Fibroblast of pulmonary artery (primary cell): ENCODE data around the gene CTNNA2.

Experiments used
- DNase-seq: peaks from one replicate; pipeline ENCODE4 v3.0.0-alpha.2; 2010; ENCODE audit warnings: low read depth
- H3K4me3 ChIP-seq: replicated peaks from 2 replicates; pipeline ENCODE4 v1.5.1; 2011; ENCODE audit warnings: low read depth, mild to moderate bottlenecking, control low read depth, low read length, moderate library complexity
- TF ChIP-seq, protein P1 (sequence below): IDR thresholded peaks from 2 replicates; pipeline ENCODE4 v1.5.1; 2011; ENCODE audit warnings: mild to moderate bottlenecking, control low read depth, low read length, inconsistent platforms; ENCODE audit errors: missing control alignments

Gene CTNNA2

GRCh38 chr2:79771493-79771892, 258.6 kb downstream of the CTNNA2 start:
- no peak overlapping the region for H3K4me3 ChIP-seq
- TF ChIP-seq, protein P1, sequence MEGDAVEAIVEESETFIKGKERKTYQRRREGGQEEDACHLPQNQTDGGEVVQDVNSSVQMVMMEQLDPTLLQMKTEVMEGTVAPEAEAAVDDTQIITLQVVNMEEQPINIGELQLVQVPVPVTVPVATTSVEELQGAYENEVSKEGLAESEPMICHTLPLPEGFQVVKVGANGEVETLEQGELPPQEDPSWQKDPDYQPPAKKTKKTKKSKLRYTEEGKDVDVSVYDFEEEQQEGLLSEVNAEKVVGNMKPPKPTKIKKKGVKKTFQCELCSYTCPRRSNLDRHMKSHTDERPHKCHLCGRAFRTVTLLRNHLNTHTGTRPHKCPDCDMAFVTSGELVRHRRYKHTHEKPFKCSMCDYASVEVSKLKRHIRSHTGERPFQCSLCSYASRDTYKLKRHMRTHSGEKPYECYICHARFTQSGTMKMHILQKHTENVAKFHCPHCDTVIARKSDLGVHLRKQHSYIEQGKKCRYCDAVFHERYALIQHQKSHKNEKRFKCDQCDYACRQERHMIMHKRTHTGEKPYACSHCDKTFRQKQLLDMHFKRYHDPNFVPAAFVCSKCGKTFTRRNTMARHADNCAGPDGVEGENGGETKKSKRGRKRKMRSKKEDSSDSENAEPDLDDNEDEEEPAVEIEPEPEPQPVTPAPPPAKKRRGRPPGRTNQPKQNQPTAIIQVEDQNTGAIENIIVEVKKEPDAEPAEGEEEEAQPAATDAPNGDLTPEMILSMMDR, result no peak
- no peak for DNase-seq

GRCh38 chr2:79774016-79774415, 261.2 kb downstream of the CTNNA2 start:
- TF ChIP-seq, protein P1, result no peak
- H3K4me3 ChIP-seq, result no peak overlapping the region
- no peak for DNase-seq

- TF ChIP-seq, protein P1, result no peak
- no peak overlapping the region for H3K4me3 ChIP-seq
- DNase-seq, result no peak
These were observed 263.6 kb downstream of the CTNNA2 start for GRCh38 chr2:79776461-79776860.

DNA sequence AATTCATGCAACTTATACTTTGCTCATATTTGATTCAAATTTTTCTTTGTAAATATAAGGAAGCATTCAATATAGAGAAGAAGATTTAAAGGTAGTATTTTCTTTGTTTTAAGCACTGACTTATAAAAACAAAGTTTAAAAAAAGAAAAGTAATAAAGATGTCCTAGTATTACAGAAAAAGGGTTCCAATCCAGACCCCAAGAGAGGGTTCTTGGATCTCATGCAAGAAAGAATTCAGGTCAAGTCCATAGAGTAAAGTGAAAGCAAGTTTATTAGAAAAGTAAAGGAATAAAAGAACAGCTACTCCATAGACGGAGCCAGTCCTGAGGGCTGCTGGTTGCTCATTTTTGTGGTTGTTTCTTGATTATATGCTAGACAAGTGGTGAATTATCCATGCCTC, 267.9 kb downstream of the CTNNA2 start:
- H3K4me3 ChIP-seq, result no peak overlapping the region
- TF ChIP-seq, protein P1, result no peak

GRCh38 chr2:79782576-79783452, 270.0 kb downstream of the CTNNA2 start:
- TF ChIP-seq, protein P1, result no peak
- no peak overlapping the region for H3K4me3 ChIP-seq
- DNase-seq, result no peak

More for the DNA sequence above, 267.9 kb downstream of the CTNNA2 start:
- DNase-seq, result no peak

- TF ChIP-seq, protein P1, result no peak
- no peak for DNase-seq
These were observed 276.3 kb downstream of the CTNNA2 start for GRCh38 chr2:79788952-79789651.

More at GRCh38 chr2:79788952-79789651, 276.3 kb downstream of the CTNNA2 start:
- H3K4me3 ChIP-seq, result no peak overlapping the region
